ENCODE measurements around the gene KHDRBS2. TPM values are rescaled to one million over a fixed set of nuclear protein-coding genes. Genes with fewer than 3 reads are reported as not detected.

Gene KHDRBS2
- total RNA-seq, 2 experiments from 2014 or later, result not detected

- H3K36me3 Mint-ChIP-seq (ENCODE audit: low read depth), result no peaks in the 10 kb centered on the region
- no peak for ATAC-seq (ENCODE audit: poor library complexity)
- no peaks in the 10 kb centered on the region for H3K4me1 Mint-ChIP-seq (ENCODE audit: low read depth)
- no peak overlapping the region for H3K27ac Mint-ChIP-seq
- TF ChIP-seq CTCF (IDR thresholded peaks at IDR 0.05), result no peak
- Histone ChIP-seq H3K4me1 (ENCODE audit: insufficient read depth, low read length) (no peaks in the 10 kb centered on the region), H3K4me3 (ENCODE audit: low read length) (no peak overlapping the region), H3K27ac (ENCODE audit: low read depth in 1 of 2, low read length in 2 of 2) (no peak overlapping the region), H3K36me3 (ENCODE audit: insufficient read depth, low read length) (no peaks in the 10 kb centered on the region), H3K27me3 (ENCODE audit: control insufficient read depth in 1 of 2, insufficient read depth in 2 of 2, low read length in 2 of 2) (no peaks in the 10 kb centered on the region), H3K9me3 (ENCODE audit: control insufficient read depth in 1 of 2, insufficient read depth in 1 of 2, low read length in 2 of 2) (no peaks in the 10 kb centered on the region)
- ChIA-PET CTCF (no interaction called here), POLR2A (no interaction called here)
- H3K27me3 Mint-ChIP-seq, result no peaks in the 10 kb centered on the region
- DNase-seq, result no peak
- no peaks in the 10 kb centered on the region for H3K9me3 Mint-ChIP-seq
- no peak overlapping the region for H3K4me3 Mint-ChIP-seq
- intact Hi-C loops (cut with DNase I, micrococcal nuclease), result no loop called here
Measured at GRCh38 chr6:62262283-62262682, 23.7 kb downstream of the KHDRBS2 start.

GRCh38 chr6:62246087-62246486, 39.9 kb downstream of the KHDRBS2 start:
- Histone ChIP-seq H3K9me3 (ENCODE audit: control insufficient read depth in 1 of 2, insufficient read depth in 1 of 2, low read length in 2 of 2) (no peaks in the 10 kb centered on the region), H3K4me3 (ENCODE audit: low read length) (no peak overlapping the region), H3K4me1 (ENCODE audit: insufficient read depth, low read length) (no peaks in the 10 kb centered on the region), H3K27ac (ENCODE audit: low read depth in 1 of 2, low read length in 2 of 2) (no peak overlapping the region), H3K27me3 (ENCODE audit: control insufficient read depth in 1 of 2, insufficient read depth in 2 of 2, low read length in 2 of 2) (no peaks in the 10 kb centered on the region), H3K36me3 (ENCODE audit: insufficient read depth, low read length) (no peaks in the 10 kb centered on the region)
- DNase-seq, result no peak
- peaks cover 2% of the 10 kb centered on the region for H3K9me3 Mint-ChIP-seq
- no peak overlapping the region for H3K27ac Mint-ChIP-seq
- CTCF ChIA-PET, result no interaction called here
- POLR2A ChIA-PET, result no interaction called here
- no peaks in the 10 kb centered on the region for H3K27me3 Mint-ChIP-seq
- no peaks in the 10 kb centered on the region for H3K36me3 Mint-ChIP-seq (ENCODE audit: low read depth)
- TF ChIP-seq CTCF (IDR thresholded peaks at IDR 0.05), result no peak
- ATAC-seq (ENCODE audit: poor library complexity), result no peak
- H3K4me3 Mint-ChIP-seq, result no peak overlapping the region
- no peaks in the 10 kb centered on the region for H3K4me1 Mint-ChIP-seq (ENCODE audit: low read depth)
- intact Hi-C loops (cut with DNase I, micrococcal nuclease), result no loop called here

- no peaks in the 10 kb centered on the region for H3K4me1 Mint-ChIP-seq (ENCODE audit: low read depth)
- no peak for TF ChIP-seq CTCF (IDR thresholded peaks at IDR 0.05)
- H3K36me3 ChIP-seq (ENCODE audit: insufficient read depth, low read length), result no peaks in the 10 kb centered on the region
- no peaks in the 10 kb centered on the region for H3K27me3 Mint-ChIP-seq
- H3K9me3 Mint-ChIP-seq, result peaks cover 11% of the 10 kb centered on the region
- no peak overlapping the region for H3K4me3 Mint-ChIP-seq
- H3K4me1 ChIP-seq (ENCODE audit: insufficient read depth, low read length), result no peaks in the 10 kb centered on the region
- no peak overlapping the region for H3K27ac Mint-ChIP-seq
- H3K9me3 ChIP-seq (ENCODE audit: control insufficient read depth in 1 of 2, insufficient read depth in 1 of 2, low read length in 2 of 2), result peaks cover 0 to 4% of the 10 kb centered on the region in 2 experiments
- ATAC-seq (ENCODE audit: poor library complexity) (no peak), DNase-seq (no peak)
- H3K27ac ChIP-seq (ENCODE audit: low read depth in 1 of 2, low read length in 2 of 2), result no peak overlapping the region
- intact Hi-C loops (cut with DNase I, micrococcal nuclease), result no loop called here
- ChIA-PET POLR2A (no interaction called here), CTCF (no interaction called here)
- no peaks in the 10 kb centered on the region for H3K27me3 ChIP-seq (ENCODE audit: control insufficient read depth in 1 of 2, insufficient read depth in 2 of 2, low read length in 2 of 2)
- no peaks in the 10 kb centered on the region for H3K36me3 Mint-ChIP-seq (ENCODE audit: low read depth)
- no peak overlapping the region for H3K4me3 ChIP-seq (ENCODE audit: low read length)
Measured at GRCh38 chr6:62236784-62237183, 49.2 kb downstream of the KHDRBS2 start.
